ENCODE data around the gene MYRIP.
A peak's percentile ranks its signal among the peaks of the same experiment; 100 is the strongest.

Gene MYRIP

DNA sequence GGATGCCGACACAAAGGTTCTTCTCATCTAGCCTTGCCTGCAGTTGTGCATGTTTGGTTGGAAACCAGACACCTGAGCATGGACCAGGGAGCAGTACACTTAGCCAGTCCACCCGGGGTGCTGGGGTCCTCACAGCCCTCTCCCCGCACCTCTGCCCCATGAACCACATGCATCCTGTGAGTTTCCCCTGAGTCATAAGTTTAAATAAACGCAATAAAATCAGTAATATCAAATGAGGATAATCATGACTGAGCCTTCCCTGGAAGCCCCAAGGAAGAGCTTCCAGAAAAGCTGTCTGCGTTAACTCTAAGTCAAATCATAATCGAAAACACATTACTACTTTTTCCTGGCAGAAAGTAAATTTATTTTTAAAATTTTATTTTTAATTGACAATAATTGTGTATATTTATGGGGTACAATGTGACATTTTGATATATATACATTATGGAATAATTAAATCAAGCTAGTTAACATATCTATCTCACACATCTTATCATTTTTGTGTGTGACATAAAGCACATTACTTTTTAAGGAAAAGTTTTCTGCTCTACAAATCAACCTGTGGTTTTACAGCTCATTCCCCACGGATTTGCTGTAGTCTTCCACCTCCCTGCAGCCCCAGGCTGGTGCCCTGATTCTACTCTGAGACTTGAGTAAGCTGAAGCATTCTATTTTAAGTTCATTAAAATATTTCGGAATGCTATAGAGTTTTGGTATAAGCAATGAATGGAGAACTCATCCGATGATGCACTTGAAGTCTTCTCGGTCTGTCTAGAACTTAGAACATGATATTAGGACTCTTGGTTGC, 334.1 kb downstream of the MYRIP start:
- DNase-seq (ENCODE audit: insufficient read length, low spot score): no peak

DNA sequence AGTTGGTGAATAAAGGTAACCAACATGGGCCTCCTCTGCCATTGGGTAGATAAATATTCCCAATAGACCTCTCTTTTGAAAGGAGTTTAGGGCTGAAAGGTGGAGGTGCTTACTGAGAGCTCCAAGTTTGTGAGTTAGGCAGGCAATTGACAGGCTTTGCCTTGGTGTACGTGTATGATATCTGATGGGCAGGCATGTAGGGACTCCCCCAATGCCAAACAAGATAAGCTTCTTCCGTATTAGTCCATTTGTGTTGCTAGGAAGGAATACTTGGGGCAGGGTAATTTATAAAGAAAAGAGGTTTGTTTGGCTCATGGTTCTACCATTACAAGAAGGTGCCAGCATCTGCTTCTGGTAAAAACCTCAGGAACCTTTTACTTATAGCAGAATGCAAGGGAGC, 339.4 kb downstream of the MYRIP start:
- DNase-seq (ENCODE audit: insufficient read length, low spot score): no peak
- FAIRE-seq: no peak
- TF ChIP-seq TAF1 (IDR thresholded peaks at IDR 0.05; ENCODE audit: low read depth, low read length) (no peak), POLR2AphosphoS5 (IDR thresholded peaks at IDR 0.05; ENCODE audit: low read depth, low read length) (no peak), PAX5 (IDR thresholded peaks at IDR 0.05; ENCODE audit: insufficient read depth, low read length, severe bottlenecking) (no peak), POLR2A (IDR thresholded peaks at IDR 0.05; ENCODE audit: low read depth, low read length) (no peak), POU2F2 (IDR thresholded peaks at IDR 0.05; ENCODE audit: low read depth, low read length) (no peak), SPI1 (IDR thresholded peaks at IDR 0.05; ENCODE audit: low read depth, low read length) (no peak)

More for the DNA sequence above, 334.1 kb downstream of the MYRIP start:
- TF ChIP-seq SPI1 (IDR thresholded peaks at IDR 0.05; ENCODE audit: low read depth, low read length) (no peak), POU2F2 (IDR thresholded peaks at IDR 0.05; ENCODE audit: low read depth, low read length) (no peak), TAF1 (IDR thresholded peaks at IDR 0.05; ENCODE audit: low read depth, low read length) (no peak), PAX5 (IDR thresholded peaks at IDR 0.05; ENCODE audit: insufficient read depth, low read length, severe bottlenecking) (no peak), POLR2AphosphoS5 (IDR thresholded peaks at IDR 0.05; ENCODE audit: low read depth, low read length) (no peak), POLR2A (IDR thresholded peaks at IDR 0.05; ENCODE audit: low read depth, low read length) (no peak)
- FAIRE-seq: no peak

GRCh38 chr3:40152482-40153133, 343.2 kb downstream of the MYRIP start:
- DNase-seq (ENCODE audit: insufficient read length, low spot score) (no peak), FAIRE-seq (no peak)
- TF ChIP-seq POLR2A (IDR thresholded peaks at IDR 0.05; ENCODE audit: low read depth, low read length) (no peak), POU2F2 (IDR thresholded peaks at IDR 0.05; ENCODE audit: low read depth, low read length) (no peak), TAF1 (IDR thresholded peaks at IDR 0.05; ENCODE audit: low read depth, low read length) (no peak), PAX5 (IDR thresholded peaks at IDR 0.05; ENCODE audit: insufficient read depth, low read length, severe bottlenecking) (no peak), SPI1 (IDR thresholded peaks at IDR 0.05; ENCODE audit: low read depth, low read length) (no peak), POLR2AphosphoS5 (IDR thresholded peaks at IDR 0.05; ENCODE audit: low read depth, low read length) (no peak)

DNA sequence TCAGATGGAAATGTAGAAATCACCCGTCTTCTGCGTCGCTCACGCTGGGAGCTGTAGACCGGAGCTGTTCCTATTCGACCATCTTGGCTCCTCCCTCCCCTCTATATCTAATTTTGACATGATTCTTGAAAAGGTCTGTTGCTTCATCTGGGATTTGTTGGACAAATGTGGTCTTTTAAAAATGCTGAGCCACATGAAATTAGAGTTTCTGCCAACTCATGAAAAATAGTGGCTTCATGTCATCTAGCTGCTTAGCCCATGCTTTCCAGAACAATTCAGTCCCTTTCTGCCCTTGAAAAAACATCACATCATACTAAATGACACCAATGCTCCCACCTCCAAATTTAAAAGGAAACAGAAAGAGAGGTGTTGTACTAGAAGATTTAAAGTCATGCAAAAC, 351.5 kb downstream of the MYRIP start:
- TF ChIP-seq POLR2A (IDR thresholded peaks at IDR 0.05; ENCODE audit: low read depth, low read length) (no peak), PAX5 (IDR thresholded peaks at IDR 0.05; ENCODE audit: insufficient read depth, low read length, severe bottlenecking) (no peak), POU2F2 (IDR thresholded peaks at IDR 0.05; ENCODE audit: low read depth, low read length) (no peak), SPI1 (IDR thresholded peaks at IDR 0.05; ENCODE audit: low read depth, low read length) (no peak), TAF1 (IDR thresholded peaks at IDR 0.05; ENCODE audit: low read depth, low read length) (no peak), POLR2AphosphoS5 (IDR thresholded peaks at IDR 0.05; ENCODE audit: low read depth, low read length) (no peak)
- FAIRE-seq: no peak
- DNase-seq (ENCODE audit: insufficient read length, low spot score): no peak

- FAIRE-seq (no peak), DNase-seq (ENCODE audit: insufficient read length, low spot score) (no peak)
- TF ChIP-seq POLR2AphosphoS5 (IDR thresholded peaks at IDR 0.05; ENCODE audit: low read depth, low read length) (no peak), PAX5 (IDR thresholded peaks at IDR 0.05; ENCODE audit: insufficient read depth, low read length, severe bottlenecking) (no peak), TAF1 (IDR thresholded peaks at IDR 0.05; ENCODE audit: low read depth, low read length) (no peak), SPI1 (IDR thresholded peaks at IDR 0.05; ENCODE audit: low read depth, low read length) (no peak), POLR2A (IDR thresholded peaks at IDR 0.05; ENCODE audit: low read depth, low read length) (no peak), POU2F2 (IDR thresholded peaks at IDR 0.05; ENCODE audit: low read depth, low read length) (no peak)
These were observed 353.2 kb downstream of the MYRIP start for GRCh38 chr3:40162616-40163015.

GRCh38 chr3:40166997-40167396, 357.6 kb downstream of the MYRIP start:
- TF ChIP-seq PAX5 (IDR thresholded peaks at IDR 0.05; ENCODE audit: insufficient read depth, low read length, severe bottlenecking) (no peak), POLR2A (IDR thresholded peaks at IDR 0.05; ENCODE audit: low read depth, low read length) (no peak), POU2F2 (IDR thresholded peaks at IDR 0.05; ENCODE audit: low read depth, low read length) (no peak), TAF1 (IDR thresholded peaks at IDR 0.05; ENCODE audit: low read depth, low read length) (no peak), SPI1 (IDR thresholded peaks at IDR 0.05; ENCODE audit: low read depth, low read length) (no peak), POLR2AphosphoS5 (IDR thresholded peaks at IDR 0.05; ENCODE audit: low read depth, low read length) (no peak)
- DNase-seq (ENCODE audit: insufficient read length, low spot score) (no peak), FAIRE-seq (no peak)

DNA sequence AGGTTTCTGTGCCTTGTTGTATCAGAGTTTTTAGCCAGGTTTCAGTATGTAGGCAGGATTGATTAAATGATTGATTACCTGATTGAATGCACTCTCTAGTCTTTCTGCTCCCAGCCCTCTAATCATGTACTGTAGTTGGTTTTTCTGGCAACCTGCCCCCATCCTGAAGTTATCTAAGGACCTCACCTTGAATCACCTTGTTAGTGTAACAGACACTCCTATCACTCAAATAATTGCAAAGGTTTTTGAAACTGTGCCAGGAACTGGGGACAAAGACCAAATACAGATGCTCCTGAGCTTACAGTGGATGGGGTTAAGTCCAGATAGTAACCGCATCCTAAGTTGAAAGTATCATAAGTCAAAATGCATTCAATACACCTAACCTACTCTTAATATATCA, 358.5 kb downstream of the MYRIP start:
- TF ChIP-seq POLR2A (IDR thresholded peaks at IDR 0.05; ENCODE audit: low read depth, low read length) (no peak), PAX5 (IDR thresholded peaks at IDR 0.05; ENCODE audit: insufficient read depth, low read length, severe bottlenecking) (no peak), POU2F2 (IDR thresholded peaks at IDR 0.05; ENCODE audit: low read depth, low read length) (no peak), TAF1 (IDR thresholded peaks at IDR 0.05; ENCODE audit: low read depth, low read length) (no peak), SPI1 (IDR thresholded peaks at IDR 0.05; ENCODE audit: low read depth, low read length) (no peak), POLR2AphosphoS5 (IDR thresholded peaks at IDR 0.05; ENCODE audit: low read depth, low read length) (no peak)
- FAIRE-seq: no peak

DNA sequence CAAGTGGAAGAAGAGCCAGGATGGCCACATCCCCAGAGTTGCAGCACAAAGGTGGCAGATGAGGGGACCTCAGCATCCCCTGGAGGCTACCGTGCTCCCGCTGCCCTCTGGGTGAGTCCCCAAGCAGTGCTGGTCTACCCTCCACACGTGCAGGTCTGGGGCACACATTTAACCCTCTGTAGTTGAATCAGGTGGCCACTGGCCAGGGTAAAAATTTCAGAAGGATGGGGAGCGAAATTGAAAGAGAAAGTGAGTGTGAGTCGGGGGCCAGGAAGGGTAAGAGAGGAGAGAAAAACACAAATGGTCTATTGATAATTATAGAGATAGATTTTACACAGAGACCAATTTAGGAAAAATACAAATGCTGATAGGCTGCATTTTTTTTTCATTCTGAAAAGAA, 360.6 kb downstream of the MYRIP start:
- TF ChIP-seq PAX5 (IDR thresholded peaks at IDR 0.05; ENCODE audit: insufficient read depth, low read length, severe bottlenecking): no peak
- no peak for TF ChIP-seq POU2F2 (IDR thresholded peaks at IDR 0.05; ENCODE audit: low read depth, low read length)
- TF ChIP-seq POLR2A (IDR thresholded peaks at IDR 0.05; ENCODE audit: low read depth, low read length): no peak
- TF ChIP-seq TAF1 (IDR thresholded peaks at IDR 0.05; ENCODE audit: low read depth, low read length): no peak
- TF ChIP-seq POLR2AphosphoS5 (IDR thresholded peaks at IDR 0.05; ENCODE audit: low read depth, low read length): no peak
- no peak for TF ChIP-seq SPI1 (IDR thresholded peaks at IDR 0.05; ENCODE audit: low read depth, low read length)
- FAIRE-seq (no peak), DNase-seq (ENCODE audit: insufficient read length, low spot score) (peak; percentile 14)

More for the DNA sequence above, 358.5 kb downstream of the MYRIP start:
- no peak for DNase-seq (ENCODE audit: insufficient read length, low spot score)

DNA sequence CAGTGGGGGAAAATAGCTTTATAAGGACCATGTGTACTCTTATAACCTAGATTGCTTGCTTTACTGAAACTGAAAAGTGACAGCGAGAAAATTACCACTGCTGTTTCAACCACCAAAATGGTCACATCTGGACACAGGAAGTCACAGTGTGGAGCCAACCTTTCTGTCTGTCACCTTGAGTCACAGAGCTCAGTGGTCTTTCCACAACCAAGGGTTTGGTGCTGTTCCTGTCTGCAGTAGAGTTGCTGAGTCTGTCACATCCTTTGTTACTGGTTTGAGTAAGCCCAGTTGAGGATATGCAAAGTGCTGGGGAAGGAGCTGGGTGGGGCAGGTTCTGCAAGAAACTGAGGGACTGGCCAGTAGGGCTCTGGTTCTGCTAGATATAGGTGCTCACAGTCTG, 361.0 kb downstream of the MYRIP start:
- peak; percentile 93 for FAIRE-seq
- TF ChIP-seq POU2F2 (IDR thresholded peaks at IDR 0.05; ENCODE audit: low read depth, low read length): peak; percentile 90; the same call in 1 of the 2 replicates
- no peak for TF ChIP-seq TAF1 (IDR thresholded peaks at IDR 0.05; ENCODE audit: low read depth, low read length)
- TF ChIP-seq SPI1 (IDR thresholded peaks at IDR 0.05; ENCODE audit: low read depth, low read length): 0 out of 2 replicates have a peak, but pooled peaks have one; percentile 17
- TF ChIP-seq PAX5 (IDR thresholded peaks at IDR 0.05; ENCODE audit: insufficient read depth, low read length, severe bottlenecking): no peak
- peak; percentile 44 for DNase-seq (ENCODE audit: insufficient read length, low spot score)

Data from GM12891 (cell line).